H9 (cell line): ENCODE measurements around the gene ETHE1. TPM values are rescaled to one million over a fixed set of nuclear protein-coding genes. Genes with fewer than 3 reads are reported as not detected.

Experiments used
- DNase-seq: peaks from one replicate; pipeline ENCODE4 v3.0.0-alpha.2; 2017
- H2AFZ ChIP-seq: one replicate; pipeline ENCODE4 v1.6.1; 2013; ENCODE audit warnings: mild to moderate bottlenecking, low read length, control low read depth, moderate library complexity
- H2AK5ac ChIP-seq: 2 replicates; pipeline ENCODE4 v1.6.1; 2013; ENCODE audit warnings: low read length, control low read depth, mixed read lengths; ENCODE audit not compliant: insufficient read length
- H2BK120ac ChIP-seq: one replicate; pipeline ENCODE4 v1.6.1; 2013; ENCODE audit warnings: low read depth, mild to moderate bottlenecking, low read length, control low read depth, inconsistent platforms; ENCODE audit not compliant: poor library complexity, severe bottlenecking
- H2BK12ac ChIP-seq: 2 replicates; pipeline ENCODE4 v1.6.1; 2013; ENCODE audit warnings: low read length, control low read depth, mixed read lengths, low read depth; ENCODE audit not compliant: insufficient read length
- H2BK15ac ChIP-seq: 2 replicates; pipeline ENCODE4 v1.6.1; 2013; ENCODE audit warnings: low read depth, low read length, control low read depth
- H2BK20ac ChIP-seq: one replicate; pipeline ENCODE4 v1.6.1; 2013; ENCODE audit warnings: low read depth, mild to moderate bottlenecking, low read length, control low read depth, inconsistent platforms; ENCODE audit not compliant: poor library complexity, severe bottlenecking
- H2BK5ac ChIP-seq: 2 replicates; pipeline ENCODE4 v1.6.1; 2013; ENCODE audit warnings: low read length, control low read depth, mixed read lengths; ENCODE audit not compliant: insufficient read length
- H3K14ac ChIP-seq: 2 replicates; pipeline ENCODE4 v1.6.1; 2013; ENCODE audit warnings: low read length, control low read depth; ENCODE audit not compliant: insufficient read depth
- H3K18ac ChIP-seq: 2 replicates; pipeline ENCODE4 v1.6.1; 2013; ENCODE audit warnings: low read depth, mild to moderate bottlenecking, mixed read lengths, low read length, control low read depth; ENCODE audit not compliant: insufficient read length
- H3K23ac ChIP-seq: 2 replicates; pipeline ENCODE4 v1.6.1; 2013; ENCODE audit warnings: low read length, control low read depth, mixed read lengths, low read depth; ENCODE audit not compliant: insufficient read length
- H3K23me2 ChIP-seq: 2 replicates; pipeline ENCODE4 v1.6.1; 2013; ENCODE audit warnings: low read depth, mild to moderate bottlenecking, mixed read lengths, low read length, control low read depth; ENCODE audit not compliant: insufficient read length, poor library complexity, severe bottlenecking
- H3K27ac ChIP-seq: 2 replicates; pipeline ENCODE4 v1.5.1; 2013; ENCODE audit warnings: low read length, control low read depth, mixed read lengths, low read depth; ENCODE audit not compliant: insufficient read length
- H3K27me3 ChIP-seq: 2 replicates; pipeline ENCODE4 v1.6.1; 2013; ENCODE audit warnings: low read length, control low read depth, inconsistent platforms; ENCODE audit not compliant: insufficient read depth
- H3K4ac ChIP-seq: 2 replicates; pipeline ENCODE4 v1.6.1; 2013; ENCODE audit warnings: low read depth, mild to moderate bottlenecking, control low read depth, inconsistent platforms, low read length, moderate library complexity
- H3K4me1 ChIP-seq: 2 replicates; pipeline ENCODE4 v1.6.1; 2013; ENCODE audit warnings: low read length, control low read depth, inconsistent platforms; ENCODE audit not compliant: insufficient read depth
- H3K4me2 ChIP-seq: 2 replicates; pipeline ENCODE4 v1.6.1; 2013; ENCODE audit warnings: low read length, control low read depth, mixed read lengths; ENCODE audit not compliant: insufficient read length, insufficient read depth
- H3K56ac ChIP-seq: 2 replicates; pipeline ENCODE4 v1.6.1; 2013; ENCODE audit warnings: low read depth, mild to moderate bottlenecking, mixed read lengths, low read length, control low read depth; ENCODE audit not compliant: insufficient read length
- H3K79me1 ChIP-seq: 2 replicates; pipeline ENCODE4 v1.6.1; 2013; ENCODE audit warnings: low read depth, mild to moderate bottlenecking, moderate library complexity, low read length, control low read depth, inconsistent platforms; ENCODE audit not compliant: insufficient read depth, poor library complexity, severe bottlenecking
- H3K79me2 ChIP-seq: 2 replicates; pipeline ENCODE4 v1.6.1; 2013; ENCODE audit warnings: low read length, control low read depth, inconsistent platforms; ENCODE audit not compliant: insufficient read depth
- H3K9ac ChIP-seq: 2 replicates; pipeline ENCODE4 v1.6.1; 2013; ENCODE audit warnings: low read length, control low read depth, mixed read lengths; ENCODE audit not compliant: insufficient read length; ENCODE audit errors: extremely low read depth
- H3K9me3 ChIP-seq: one replicate; pipeline ENCODE4 v1.6.1; 2013; ENCODE audit warnings: low read depth, low read length, inconsistent platforms; ENCODE audit not compliant: control insufficient read depth
- H3T11ph ChIP-seq: one replicate; pipeline ENCODE4 v1.6.1; 2013; ENCODE audit warnings: mild to moderate bottlenecking, low read length, control low read depth, inconsistent platforms
- H4K20me1 ChIP-seq: one replicate; pipeline ENCODE4 v1.6.1; 2013; ENCODE audit not compliant: control insufficient read depth, insufficient read length, insufficient read depth
- H4K5ac ChIP-seq: 2 replicates; pipeline ENCODE4 v1.6.1; 2013; ENCODE audit warnings: low read depth, mild to moderate bottlenecking, mixed read lengths, low read length, control low read depth; ENCODE audit not compliant: insufficient read length
- H4K8ac ChIP-seq: replicated peaks from 2 replicates; pipeline ENCODE4 v1.6.1; 2013; ENCODE audit warnings: low read length, control low read depth, mixed read lengths, low read depth; ENCODE audit not compliant: insufficient read length
- H4K91ac ChIP-seq: 2 replicates; pipeline ENCODE4 v1.6.1; 2013; ENCODE audit warnings: low read depth, mild to moderate bottlenecking, moderate library complexity, mixed read lengths, low read length, control low read depth; ENCODE audit not compliant: insufficient read length
- H3K27ac Mint-ChIP-seq, 3 experiments: 2 replicates in 2 of 3; 3 replicates in 1 of 3; pipeline ENCODE4 v1.8.0; 2020 to 2021; ENCODE audit warnings: mixed read lengths in 3 of 3, mild to moderate bottlenecking in 1 of 3, moderate library complexity in 1 of 3
- H3K27me3 Mint-ChIP-seq: 2 replicates; pipeline ENCODE4 v1.8.0; 2021; ENCODE audit warnings: low read depth, mild to moderate bottlenecking, moderate library complexity, mixed read lengths
- H3K36me3 Mint-ChIP-seq, 3 experiments: 2 replicates in 2 of 3; 3 replicates in 1 of 3; pipeline ENCODE4 v1.8.0; 2020 to 2021; ENCODE audit warnings: low read depth in 3 of 3, mixed read lengths in 3 of 3; ENCODE audit not compliant: insufficient read depth in 1 of 3
- H3K4me1 Mint-ChIP-seq, 2 experiments: 2 replicates each; pipeline ENCODE4 v1.8.0; 2020; ENCODE audit warnings: mixed read lengths in 2 of 2
- H3K4me3 Mint-ChIP-seq, 2 experiments: 2 replicates in 1 of 2; 3 replicates in 1 of 2; pipeline ENCODE4 v1.8.0; 2020 to 2021; ENCODE audit warnings: mild to moderate bottlenecking in 2 of 2, mixed read lengths in 2 of 2, moderate library complexity in 1 of 2
- H3K9me3 Mint-ChIP-seq, 2 experiments: 2 replicates in 1 of 2; 3 replicates in 1 of 2; pipeline ENCODE4 v1.8.0; 2020; ENCODE audit warnings: mild to moderate bottlenecking in 2 of 2, mixed read lengths in 2 of 2, moderate library complexity in 1 of 2
- CTCF ChIP-seq: fragments of 200-600 bp; sonication (generic); conservative IDR thresholded peaks from 3 replicates; pipeline ENCODE4 v1.8.0; 2021; ENCODE audit warnings: antibody characterized with exemption, mild to moderate bottlenecking
- WGBS: extraction: QIAGEN DNeasy Blood & Tissue Kit; methylation state at CpG from one replicate; pipeline ENCODE4 v1.1.7; 2013; ENCODE audit warnings: missing lambda C conversion rate, low lambda C conversion rate, mixed read lengths; ENCODE audit not compliant: insufficient read length; ENCODE audit errors: extremely low coverage; 5-methylcytosine and 5-hydroxymethylcytosine counted together
- total RNA-seq: library from RNA; stranded (reverse); gene quantifications from 2 replicates; pipeline ENCODE4 v1.2.1, GENCODE V29; 2021

The ETHE1 gene
- total RNA-seq, 1 experiment from 2014 or later = 18.8 TPM

- no peak overlapping the region for H3K9ac ChIP-seq
- no peak overlapping the region for H3K4me3 Mint-ChIP-seq
These were observed 30.0 kb downstream of the ETHE1 start for GRCh38 chr19:43496960-43497359.

More at GRCh38 chr19:43496960-43497359, 30.0 kb downstream of the ETHE1 start:
- H3K79me2 ChIP-seq = no peaks in the 10 kb centered on the region
- no peak overlapping the region for H3K14ac ChIP-seq
- H2AK5ac ChIP-seq = no peak overlapping the region
- no peak overlapping the region for H3K4ac ChIP-seq
- TF ChIP-seq CTCF = no peak
- H2BK15ac ChIP-seq = no peak overlapping the region
- no peak overlapping the region for H3K4me2 ChIP-seq
- H4K20me1 ChIP-seq = no peaks in the 10 kb centered on the region
- no peak overlapping the region for H3K56ac ChIP-seq
- no peak overlapping the region for H3K23ac ChIP-seq
- no peak overlapping the region for H2BK12ac ChIP-seq
- no peak overlapping the region for H3T11ph ChIP-seq
- peaks cover 4% of the 10 kb centered on the region for H3K23me2 ChIP-seq
- H2AFZ ChIP-seq = no peak overlapping the region
- no peaks in the 10 kb centered on the region for H3K9me3 ChIP-seq
- no peak overlapping the region for H2BK120ac ChIP-seq
- H3K4me1 Mint-ChIP-seq = peaks cover 2 to 12% of the 10 kb centered on the region in 2 experiments; a peak in 2 of 4 replicates
- no peak overlapping the region for H3K18ac ChIP-seq
- H4K5ac ChIP-seq = no peak overlapping the region
- no CpG with 5 or more reads among the region's 7 CpGs for WGBS
- no peak overlapping the region for H2BK5ac ChIP-seq
- H3K27ac ChIP-seq = no peak overlapping the region
- no peaks in the 10 kb centered on the region for H3K9me3 Mint-ChIP-seq
- no peak for DNase-seq
- H3K27ac Mint-ChIP-seq = no peak overlapping the region; a peak in 1 of 7 replicates
- no peaks in the 10 kb centered on the region for H3K27me3 Mint-ChIP-seq
- H3K36me3 Mint-ChIP-seq = peaks cover 2 to 11% (median 10%) of the 10 kb centered on the region in 3 experiments; a peak in 6 of 7 replicates
- H4K8ac ChIP-seq = no peak overlapping the region
- no peaks in the 10 kb centered on the region for H3K4me1 ChIP-seq
- H2BK20ac ChIP-seq = no peak overlapping the region
- H3K79me1 ChIP-seq = no peaks in the 10 kb centered on the region
- H4K91ac ChIP-seq = no peak overlapping the region
- H3K27me3 ChIP-seq = no peaks in the 10 kb centered on the region
